HEK293 (cell line): Measurements from ENCODE around the gene NUP210.

Experiments
- MZF1 ChIP-seq: fragments of 450-650 bp; formaldehyde crosslinking; IDR thresholded peaks from 2 replicates; pipeline ENCODE4 v1.5.1; 2017; ENCODE audit warnings: missing biosample characterization, missing genetic modification characterization, borderline replicate concordance
- ZNF140 ChIP-seq: fragments of 450-650 bp; formaldehyde crosslinking; IDR thresholded peaks from 2 replicates; pipeline ENCODE4 v1.5.1; 2016; ENCODE audit warnings: missing biosample characterization, missing genetic modification characterization
- ZNF211 ChIP-seq: fragments of 450-650 bp; formaldehyde crosslinking; IDR thresholded peaks from 2 replicates; pipeline ENCODE4 v1.5.1; 2016; ENCODE audit warnings: low read depth, missing biosample characterization, missing genetic modification characterization
- ZNF24 ChIP-seq: fragments of 450-650 bp; formaldehyde crosslinking; IDR thresholded peaks from 2 replicates; pipeline ENCODE4 v1.5.1; 2016; ENCODE audit warnings: missing biosample characterization, missing genetic modification characterization
- ZNF366 ChIP-seq: fragments of 450-650 bp; formaldehyde crosslinking; conservative IDR thresholded peaks from 2 replicates; pipeline ENCODE4 v1.5.1; 2016; ENCODE audit warnings: missing biosample characterization, missing genetic modification characterization
- ZNF391 ChIP-seq: fragments of 450-650 bp; formaldehyde crosslinking; IDR thresholded peaks from 2 replicates; pipeline ENCODE4 v1.5.1; 2016; ENCODE audit warnings: low read depth, missing biosample characterization, missing genetic modification characterization, borderline replicate concordance
- TF ChIP-seq, protein P1 (sequence below): fragments of 450-650 bp; formaldehyde crosslinking; IDR thresholded peaks from 2 replicates; pipeline ENCODE4 v1.5.1; 2016; ENCODE audit warnings: missing biosample characterization, missing genetic modification characterization
- TF ChIP-seq, protein P2 (sequence below): fragments of 450-650 bp; formaldehyde crosslinking; IDR thresholded peaks from 2 replicates; pipeline ENCODE4 v1.5.1; 2017; ENCODE audit warnings: missing biosample characterization, missing genetic modification characterization

DNA sequence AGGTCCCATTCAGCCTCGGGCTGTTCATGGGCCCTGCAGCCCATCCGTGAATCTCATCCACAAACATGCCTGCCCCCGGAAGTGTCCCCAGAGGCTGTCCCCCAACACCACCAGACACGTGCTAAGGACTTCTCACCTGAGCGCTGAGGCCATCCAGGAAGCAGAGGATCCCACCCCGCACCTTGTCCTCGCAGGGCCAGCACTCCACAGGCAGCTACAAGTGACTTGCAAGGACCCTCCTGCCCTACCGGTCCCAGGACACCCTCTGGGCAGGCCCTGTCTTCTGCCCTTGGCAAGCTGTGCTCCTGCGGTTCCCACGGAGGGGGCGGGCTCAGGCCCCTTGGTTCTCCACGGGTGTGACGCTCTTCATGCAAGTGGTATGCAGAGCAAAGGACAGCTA is 146.0 kb downstream of the NUP210 start:
- TF ChIP-seq ZNF140 (tag by site-specific recombination): no peak
- no peak for TF ChIP-seq ZNF211 (tag by site-specific recombination)
- TF ChIP-seq, protein P1, sequence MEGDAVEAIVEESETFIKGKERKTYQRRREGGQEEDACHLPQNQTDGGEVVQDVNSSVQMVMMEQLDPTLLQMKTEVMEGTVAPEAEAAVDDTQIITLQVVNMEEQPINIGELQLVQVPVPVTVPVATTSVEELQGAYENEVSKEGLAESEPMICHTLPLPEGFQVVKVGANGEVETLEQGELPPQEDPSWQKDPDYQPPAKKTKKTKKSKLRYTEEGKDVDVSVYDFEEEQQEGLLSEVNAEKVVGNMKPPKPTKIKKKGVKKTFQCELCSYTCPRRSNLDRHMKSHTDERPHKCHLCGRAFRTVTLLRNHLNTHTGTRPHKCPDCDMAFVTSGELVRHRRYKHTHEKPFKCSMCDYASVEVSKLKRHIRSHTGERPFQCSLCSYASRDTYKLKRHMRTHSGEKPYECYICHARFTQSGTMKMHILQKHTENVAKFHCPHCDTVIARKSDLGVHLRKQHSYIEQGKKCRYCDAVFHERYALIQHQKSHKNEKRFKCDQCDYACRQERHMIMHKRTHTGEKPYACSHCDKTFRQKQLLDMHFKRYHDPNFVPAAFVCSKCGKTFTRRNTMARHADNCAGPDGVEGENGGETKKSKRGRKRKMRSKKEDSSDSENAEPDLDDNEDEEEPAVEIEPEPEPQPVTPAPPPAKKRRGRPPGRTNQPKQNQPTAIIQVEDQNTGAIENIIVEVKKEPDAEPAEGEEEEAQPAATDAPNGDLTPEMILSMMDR: no peak
- TF ChIP-seq ZNF366 (tag by site-specific recombination): no peak
- TF ChIP-seq MZF1: no peak
- no peak for TF ChIP-seq ZNF24 (tag by site-specific recombination)
- no peak for TF ChIP-seq ZNF391
- TF ChIP-seq, protein P2, sequence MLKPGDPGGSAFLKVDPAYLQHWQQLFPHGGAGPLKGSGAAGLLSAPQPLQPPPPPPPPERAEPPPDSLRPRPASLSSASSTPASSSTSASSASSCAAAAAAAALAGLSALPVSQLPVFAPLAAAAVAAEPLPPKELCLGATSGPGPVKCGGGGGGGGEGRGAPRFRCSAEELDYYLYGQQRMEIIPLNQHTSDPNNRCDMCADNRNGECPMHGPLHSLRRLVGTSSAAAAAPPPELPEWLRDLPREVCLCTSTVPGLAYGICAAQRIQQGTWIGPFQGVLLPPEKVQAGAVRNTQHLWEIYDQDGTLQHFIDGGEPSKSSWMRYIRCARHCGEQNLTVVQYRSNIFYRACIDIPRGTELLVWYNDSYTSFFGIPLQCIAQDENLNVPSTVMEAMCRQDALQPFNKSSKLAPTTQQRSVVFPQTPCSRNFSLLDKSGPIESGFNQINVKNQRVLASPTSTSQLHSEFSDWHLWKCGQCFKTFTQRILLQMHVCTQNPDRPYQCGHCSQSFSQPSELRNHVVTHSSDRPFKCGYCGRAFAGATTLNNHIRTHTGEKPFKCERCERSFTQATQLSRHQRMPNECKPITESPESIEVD (tag by site-specific recombination): no peak
